Neural crest cell (in vitro differentiated cells): Measurements from ENCODE around the gene MMD2. TPM values are rescaled to one million over a fixed set of nuclear protein-coding genes. Genes with fewer than 3 reads are reported as not detected.

Source experiments
- DNase-seq: peaks from one replicate; pipeline ENCODE4 v3.0.0; 2021; ENCODE audit warnings: low read depth, mixed read lengths, low spot score
- H3K27ac Mint-ChIP-seq: one replicate; pipeline ENCODE4 v1.8.0; 2021; ENCODE audit warnings: mild to moderate bottlenecking, mixed read lengths; ENCODE audit not compliant: unreplicated experiment
- H3K27me3 Mint-ChIP-seq: 2 replicates; pipeline ENCODE4 v1.8.0; 2021; ENCODE audit warnings: low read depth, mild to moderate bottlenecking, mixed read lengths
- H3K36me3 Mint-ChIP-seq: 2 replicates; pipeline ENCODE4 v1.8.0; 2021; ENCODE audit warnings: low read depth, mild to moderate bottlenecking, mixed read lengths
- H3K4me1 Mint-ChIP-seq: 2 replicates; pipeline ENCODE4 v1.8.0; 2021; ENCODE audit warnings: mixed read lengths
- H3K4me3 Mint-ChIP-seq: one replicate; pipeline ENCODE4 v1.8.0; 2021; ENCODE audit warnings: mild to moderate bottlenecking, mixed read lengths
- H3K9me3 Mint-ChIP-seq: 2 replicates; pipeline ENCODE4 v1.8.0; 2021; ENCODE audit warnings: mixed read lengths
- CTCF ChIP-seq: fragments of 200-600 bp; sonication (generic); conservative IDR thresholded peaks from 2 replicates; pipeline ENCODE4 v1.5.0; 2021; ENCODE audit warnings: antibody characterized with exemption, mild to moderate bottlenecking
- total RNA-seq: library from RNA; stranded (reverse); gene quantifications from 2 replicates; pipeline ENCODE4 v1.2.1, GENCODE V29; 2021

The MMD2 gene
- total RNA-seq, 1 donor from 2014 or later: not detected

- Mint-ChIP-seq H3K27ac (no peak overlapping the region), H3K4me3 (no peak overlapping the region), H3K36me3 (peaks cover 6% of the 10 kb centered on the region), H3K9me3 (peaks cover 2% of the 10 kb centered on the region), H3K27me3 (no peaks in the 10 kb centered on the region), H3K4me1 (peaks cover 4% of the 10 kb centered on the region)
- TF ChIP-seq CTCF: no peak
- no peak for DNase-seq
These were observed 87.8 kb downstream of the MMD2 start for GRCh38 chr7:4871056-4871680.

GRCh38 chr7:4868493-4868892 lies 90.5 kb downstream of the MMD2 start:
- no peak for DNase-seq
- Mint-ChIP-seq H3K4me3 (no peak overlapping the region), H3K27ac (no peak overlapping the region), H3K4me1 (peaks cover 4% of the 10 kb centered on the region), H3K9me3 (peaks cover 10% of the 10 kb centered on the region), H3K36me3 (peaks cover 16% of the 10 kb centered on the region), H3K27me3 (no peaks in the 10 kb centered on the region)
- no peak for TF ChIP-seq CTCF

- DNase-seq: no peak
- no peak for TF ChIP-seq CTCF
- H3K9me3 Mint-ChIP-seq: peaks cover 16% of the 10 kb centered on the region
- peaks cover 24% of the 10 kb centered on the region for H3K36me3 Mint-ChIP-seq
- no peak overlapping the region for H3K4me3 Mint-ChIP-seq
- H3K4me1 Mint-ChIP-seq: peaks cover 4% of the 10 kb centered on the region
- peak overlapping the region; percentile 76 for H3K27ac Mint-ChIP-seq
- H3K27me3 Mint-ChIP-seq: no peaks in the 10 kb centered on the region
These were observed 92.2 kb downstream of the MMD2 start for GRCh38 chr7:4866528-4867496.

GRCh38 chr7:4862156-4862555 lies 96.8 kb downstream of the MMD2 start:
- H3K36me3 Mint-ChIP-seq: peaks cover 18% of the 10 kb centered on the region
- TF ChIP-seq CTCF: no peak
- H3K4me3 Mint-ChIP-seq: no peak overlapping the region
- H3K4me1 Mint-ChIP-seq: peaks cover 8% of the 10 kb centered on the region
- H3K27ac Mint-ChIP-seq: no peak overlapping the region
- no peak for DNase-seq
- peaks cover 16% of the 10 kb centered on the region for H3K9me3 Mint-ChIP-seq
- H3K27me3 Mint-ChIP-seq: no peaks in the 10 kb centered on the region

GRCh38 chr7:4861673-4862072 lies 97.3 kb downstream of the MMD2 start, which contains the start of gene PAPOLB:
Gene PAPOLB, minus strand, starts transcription at chr7:4862030. Its CDS starts 220 bp downstream, at chr7:4861810.
- Mint-ChIP-seq H3K36me3 (peaks cover 18% of the 10 kb centered on the region), H3K4me1 (peaks cover 13% of the 10 kb centered on the region), H3K27ac (no peak within 1 kb of the TSS), H3K4me3 (no peak within 1 kb of the TSS), H3K9me3 (peaks cover 16% of the 10 kb centered on the region), H3K27me3 (no peaks in the 10 kb centered on the region)
- no peak for DNase-seq
- no peak for TF ChIP-seq CTCF
